ENCODE results near the gene GNG13. TPM values are rescaled to one million over a fixed set of nuclear protein-coding genes. Genes with fewer than 3 reads are reported as not detected.

The GNG13 gene
- total RNA-seq, 1 experiment from 2014 or later: not detected

DNA sequence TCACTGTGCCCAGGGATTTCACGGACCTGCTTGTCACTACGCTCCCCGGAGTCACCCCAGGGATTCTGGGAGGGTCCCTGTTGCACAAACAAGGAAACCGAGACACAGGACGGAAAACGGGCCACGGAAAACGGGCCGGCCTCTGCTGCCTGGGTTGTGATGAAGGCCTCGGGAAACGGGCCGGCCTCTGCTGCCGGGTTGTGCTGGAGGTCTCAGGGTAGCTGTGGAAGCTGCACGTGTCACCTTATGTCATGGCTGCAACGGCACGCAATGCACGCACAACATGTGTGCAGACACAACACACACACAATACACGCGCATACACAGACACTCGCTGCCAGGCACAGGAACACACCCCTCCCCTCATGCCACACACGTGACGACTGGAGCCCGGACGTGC lies 27.0 kb upstream of the GNG13 start:
- WGBS (ENCODE audit: extremely low coverage, insufficient read length, low lambda C conversion rate): no CpG with 5 or more reads among the region's 24 CpGs
- Histone ChIP-seq H3K27ac (ENCODE audit: insufficient read length, low read depth, low read length) (no peak overlapping the region), H3K27me3 (ENCODE audit: insufficient read depth, low read length) (no peaks in the 10 kb centered on the region), H2BK15ac (ENCODE audit: low read depth, low read length) (no peak overlapping the region), H2BK120ac (ENCODE audit: low read depth, low read length, poor library complexity, severe bottlenecking) (no peak overlapping the region), H3T11ph (ENCODE audit: low read length) (no peak overlapping the region), H2AFZ (ENCODE audit: low read length) (no peak overlapping the region), H2AK5ac (ENCODE audit: insufficient read length, low read length) (no peak overlapping the region), H4K91ac (ENCODE audit: insufficient read length, low read depth, low read length) (no peak overlapping the region), H2BK12ac (ENCODE audit: insufficient read length, low read depth, low read length) (no peak overlapping the region), H3K14ac (ENCODE audit: insufficient read depth, low read length) (no peak overlapping the region), H3K56ac (ENCODE audit: insufficient read length, low read depth, low read length) (no peak overlapping the region), H2BK5ac (ENCODE audit: insufficient read length, low read length) (no peak overlapping the region), H3K79me1 (ENCODE audit: insufficient read depth, low read depth, low read length, poor library complexity, severe bottlenecking) (no peaks in the 10 kb centered on the region), H2BK20ac (ENCODE audit: low read depth, low read length, poor library complexity, severe bottlenecking) (no peak overlapping the region), H4K8ac (replicated peaks; ENCODE audit: insufficient read length, low read depth, low read length) (no peak overlapping the region), H4K5ac (ENCODE audit: insufficient read length, low read depth, low read length) (no peak overlapping the region), H3K4ac (ENCODE audit: low read depth, low read length) (no peak overlapping the region), H3K4me1 (ENCODE audit: insufficient read depth, low read length) (no peaks in the 10 kb centered on the region), H3K4me2 (ENCODE audit: insufficient read depth, insufficient read length, low read length) (no peak overlapping the region), H4K20me1 (ENCODE audit: control insufficient read depth, insufficient read depth, insufficient read length) (no peaks in the 10 kb centered on the region), H3K18ac (ENCODE audit: insufficient read length, low read depth, low read length) (no peak overlapping the region), H3K23me2 (ENCODE audit: insufficient read length, low read depth, low read length, poor library complexity, severe bottlenecking) (no peaks in the 10 kb centered on the region), H3K79me2 (ENCODE audit: insufficient read depth, low read length) (no peaks in the 10 kb centered on the region), H3K9me3 (ENCODE audit: control insufficient read depth, low read depth, low read length) (no peaks in the 10 kb centered on the region), H3K9ac (ENCODE audit: extremely low read depth, insufficient read length, low read length) (no peak overlapping the region), H3K23ac (ENCODE audit: insufficient read length, low read depth, low read length) (no peak overlapping the region)
- no peak for DNase-seq
- no peak overlapping the region; a peak in 1 of 5 replicates for H3K4me3 Mint-ChIP-seq
- H3K27me3 Mint-ChIP-seq (ENCODE audit: low read depth): peaks cover 11% of the 10 kb centered on the region
- no peak overlapping the region for H3K27ac Mint-ChIP-seq
- H3K4me1 Mint-ChIP-seq: peaks cover 6% of the 10 kb centered on the region in 2 experiments; a peak in 2 of 4 replicates
- TF ChIP-seq, protein P1, sequence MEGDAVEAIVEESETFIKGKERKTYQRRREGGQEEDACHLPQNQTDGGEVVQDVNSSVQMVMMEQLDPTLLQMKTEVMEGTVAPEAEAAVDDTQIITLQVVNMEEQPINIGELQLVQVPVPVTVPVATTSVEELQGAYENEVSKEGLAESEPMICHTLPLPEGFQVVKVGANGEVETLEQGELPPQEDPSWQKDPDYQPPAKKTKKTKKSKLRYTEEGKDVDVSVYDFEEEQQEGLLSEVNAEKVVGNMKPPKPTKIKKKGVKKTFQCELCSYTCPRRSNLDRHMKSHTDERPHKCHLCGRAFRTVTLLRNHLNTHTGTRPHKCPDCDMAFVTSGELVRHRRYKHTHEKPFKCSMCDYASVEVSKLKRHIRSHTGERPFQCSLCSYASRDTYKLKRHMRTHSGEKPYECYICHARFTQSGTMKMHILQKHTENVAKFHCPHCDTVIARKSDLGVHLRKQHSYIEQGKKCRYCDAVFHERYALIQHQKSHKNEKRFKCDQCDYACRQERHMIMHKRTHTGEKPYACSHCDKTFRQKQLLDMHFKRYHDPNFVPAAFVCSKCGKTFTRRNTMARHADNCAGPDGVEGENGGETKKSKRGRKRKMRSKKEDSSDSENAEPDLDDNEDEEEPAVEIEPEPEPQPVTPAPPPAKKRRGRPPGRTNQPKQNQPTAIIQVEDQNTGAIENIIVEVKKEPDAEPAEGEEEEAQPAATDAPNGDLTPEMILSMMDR (conservative IDR thresholded peaks at IDR 0.05): no peak
- no peaks in the 10 kb centered on the region for H3K9me3 Mint-ChIP-seq
- H3K36me3 Mint-ChIP-seq (ENCODE audit: insufficient read depth in 1 of 3, low read depth in 3 of 3): no peaks in the 10 kb centered on the region
